ENCODE results near the gene NKPD1. TPM values are rescaled to one million over a fixed set of nuclear protein-coding genes. Genes with fewer than 3 reads are reported as not detected.

The NKPD1 gene
- total RNA-seq, 2 experiments from 2014 or later = 0.17 TPM; not detected in 1

DNA sequence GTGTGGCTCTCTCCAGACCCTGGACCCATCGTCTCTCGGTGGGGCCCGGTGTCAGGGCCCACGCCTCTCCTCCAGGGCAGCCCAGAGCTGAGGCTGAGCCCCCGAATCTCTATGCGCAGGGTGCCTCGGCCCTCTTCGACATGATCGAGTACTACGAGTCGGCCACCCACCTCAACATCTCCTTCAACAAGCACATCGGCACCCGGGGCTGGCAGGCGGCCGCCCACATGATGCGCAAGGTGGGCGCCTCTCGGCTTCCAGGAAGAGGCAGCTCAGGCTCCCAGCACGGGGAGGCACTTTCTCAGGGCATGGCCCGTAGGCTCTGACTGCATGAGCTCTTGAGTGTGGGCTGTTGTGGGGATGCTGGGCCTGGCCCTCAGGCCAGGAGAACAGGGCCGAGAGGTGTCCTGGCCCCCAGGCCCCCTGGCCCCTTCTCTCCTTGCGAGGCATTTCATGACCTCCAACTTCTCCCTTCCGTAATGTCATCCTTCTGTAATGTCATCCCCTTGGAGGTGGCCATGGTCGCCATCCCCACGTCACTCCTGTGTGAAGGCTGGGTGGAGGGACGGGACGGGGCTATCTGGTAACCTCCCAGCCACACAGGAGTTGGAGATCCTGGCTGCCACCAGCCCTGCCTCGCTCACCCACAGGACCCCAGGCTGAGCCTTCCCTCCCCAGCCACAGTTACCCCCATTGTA, 19.4 kb downstream of the NKPD1 start:
- no peak for DNase-seq
- no peak overlapping the region for H3K27ac Mint-ChIP-seq
- H3K9me3 Mint-ChIP-seq = no peaks in the 10 kb centered on the region
- no peaks in the 10 kb centered on the region for H3K4me1 Mint-ChIP-seq (ENCODE audit: low read depth)
- no peak overlapping the region for H3K4me3 Mint-ChIP-seq
- peaks cover 5% of the 10 kb centered on the region for H3K36me3 Mint-ChIP-seq (ENCODE audit: low read depth)
- no peaks in the 10 kb centered on the region for H3K27me3 Mint-ChIP-seq (ENCODE audit: low read depth)
- intact Hi-C loops (cut with micrococcal nuclease) = no loop called here
- CTCF ChIA-PET = no interaction called here

DNA sequence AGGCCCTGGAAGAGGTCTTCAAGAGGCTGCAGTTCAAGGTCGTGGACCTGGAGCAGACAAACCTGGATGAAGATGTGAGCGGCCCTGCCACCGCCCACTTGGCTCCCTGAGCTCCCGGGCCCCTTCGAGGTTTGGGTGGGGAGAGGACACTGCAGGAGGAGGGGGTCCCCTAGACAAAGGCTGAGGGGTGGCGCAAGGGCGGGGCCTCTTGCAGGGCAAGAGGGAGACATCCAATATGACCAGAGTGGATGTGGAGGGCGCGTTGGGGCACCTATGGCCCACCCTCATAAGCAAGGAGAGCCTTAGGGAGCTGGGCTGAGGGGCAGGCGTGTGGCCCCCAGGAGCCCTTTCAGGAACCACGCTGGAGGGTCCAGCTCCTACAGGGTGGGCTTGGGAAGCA, 20.2 kb downstream of the NKPD1 start:
- H3K27ac Mint-ChIP-seq = no peak overlapping the region
- no peaks in the 10 kb centered on the region for H3K4me1 Mint-ChIP-seq (ENCODE audit: low read depth)
- intact Hi-C loops (cut with micrococcal nuclease) = no loop called here
- H3K27me3 Mint-ChIP-seq (ENCODE audit: low read depth) = no peaks in the 10 kb centered on the region
- no peaks in the 10 kb centered on the region for H3K9me3 Mint-ChIP-seq
- H3K4me3 Mint-ChIP-seq = no peak overlapping the region
- peaks cover 5% of the 10 kb centered on the region for H3K36me3 Mint-ChIP-seq (ENCODE audit: low read depth)
- CTCF ChIA-PET = no interaction called here
- no peak for DNase-seq

DNA sequence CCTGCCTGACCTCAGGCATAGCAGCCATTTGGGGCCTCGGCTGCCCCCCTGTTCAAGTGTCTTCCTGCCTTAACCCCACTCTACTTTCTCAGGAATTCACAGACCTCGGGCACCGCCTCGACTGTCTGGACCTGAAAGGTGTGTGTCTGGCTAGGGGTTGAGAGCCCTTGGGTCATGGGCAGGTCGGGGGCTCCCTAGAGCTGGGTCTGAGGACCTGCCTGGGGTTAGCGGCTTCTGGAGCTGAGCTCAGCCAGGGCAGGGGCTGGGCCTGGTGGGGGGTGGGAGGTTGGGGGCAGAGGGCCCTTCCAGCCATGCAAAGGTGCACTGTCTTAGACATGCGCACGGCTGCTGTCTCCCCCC, 20.7 kb downstream of the NKPD1 start:
- no peak for DNase-seq
- intact Hi-C loops (cut with micrococcal nuclease) = no loop called here
- Mint-ChIP-seq H3K4me3 (no peak overlapping the region), H3K36me3 (ENCODE audit: low read depth) (peaks cover 5% of the 10 kb centered on the region), H3K4me1 (ENCODE audit: low read depth) (no peaks in the 10 kb centered on the region), H3K9me3 (no peaks in the 10 kb centered on the region), H3K27me3 (ENCODE audit: low read depth) (no peaks in the 10 kb centered on the region), H3K27ac (no peak overlapping the region)
- CTCF ChIA-PET = no interaction called here

DNA sequence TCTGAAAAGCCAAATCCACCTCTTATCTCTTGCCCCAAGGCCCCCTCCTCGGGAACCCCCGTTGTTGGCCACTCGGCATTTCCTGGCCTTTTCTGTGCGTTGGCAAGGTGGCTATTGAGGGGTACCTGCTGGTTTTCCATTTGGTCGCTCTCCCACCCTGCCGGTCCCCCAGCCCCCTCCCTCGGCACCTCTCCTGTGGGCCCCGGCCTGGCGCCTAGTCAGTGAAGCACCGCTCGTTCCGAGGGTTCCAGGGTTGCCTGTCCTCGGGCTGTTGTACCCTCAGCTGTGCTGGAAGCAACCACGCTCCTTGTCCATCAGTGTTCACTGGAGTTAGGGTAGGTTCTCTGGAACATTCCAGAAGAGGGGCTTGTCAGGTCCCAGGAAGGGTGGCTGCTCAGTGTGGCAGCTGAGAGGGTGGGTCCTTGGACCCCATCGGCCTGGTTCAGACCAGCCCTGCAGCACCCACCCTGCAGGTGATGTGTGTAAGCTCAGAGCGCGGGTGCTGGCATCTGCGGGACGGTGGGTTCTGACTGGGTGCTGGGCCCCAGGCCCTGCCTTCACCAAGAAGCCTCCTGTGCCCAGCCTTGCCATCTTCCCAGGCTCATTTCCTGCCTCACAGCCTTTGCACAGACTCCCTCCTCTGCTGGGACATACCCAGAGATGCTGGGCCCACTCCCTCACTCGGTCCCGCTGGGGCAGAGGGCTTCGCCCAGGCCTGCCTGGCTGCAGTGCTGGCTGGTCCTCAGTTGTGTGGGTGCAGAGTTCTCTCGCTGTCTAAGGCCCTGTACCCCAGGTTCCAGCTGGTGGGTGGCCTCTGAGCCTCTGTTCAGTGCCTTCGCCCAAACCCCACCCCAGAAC, 21.3 kb downstream of the NKPD1 start:
- no peak for DNase-seq
- no peaks in the 10 kb centered on the region for H3K4me1 Mint-ChIP-seq (ENCODE audit: low read depth)
- H3K27ac Mint-ChIP-seq = no peak overlapping the region
- CTCF ChIA-PET = no interaction called here
- no peaks in the 10 kb centered on the region for H3K27me3 Mint-ChIP-seq (ENCODE audit: low read depth)
- H3K4me3 Mint-ChIP-seq = no peak overlapping the region
- no peaks in the 10 kb centered on the region for H3K9me3 Mint-ChIP-seq
- peaks cover 5% of the 10 kb centered on the region for H3K36me3 Mint-ChIP-seq (ENCODE audit: low read depth)
- intact Hi-C loops (cut with micrococcal nuclease) = no loop called here

DNA sequence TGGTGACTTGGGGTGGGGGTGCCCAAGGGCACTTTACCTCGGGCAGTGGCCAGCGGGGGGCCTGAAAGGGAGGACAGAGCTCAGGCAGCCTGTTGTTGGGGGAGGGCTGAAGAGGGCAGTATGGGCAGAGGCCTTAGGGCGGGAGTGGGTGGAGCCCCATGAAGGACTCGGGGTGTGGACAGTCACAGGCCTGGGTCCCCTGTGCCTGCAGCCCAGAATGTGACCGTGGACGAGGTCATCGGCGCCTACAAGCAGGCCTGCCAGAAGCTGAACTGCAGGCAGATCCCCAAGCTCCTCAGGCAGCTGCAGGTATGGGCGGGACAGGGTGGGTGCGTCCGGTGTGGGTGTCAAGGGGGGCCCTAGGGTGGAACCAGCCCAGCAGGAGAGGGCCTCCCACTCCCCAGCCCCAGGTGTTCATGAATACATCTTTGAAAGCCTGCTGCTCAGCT, 22.5 kb downstream of the NKPD1 start:
- H3K9me3 Mint-ChIP-seq = no peaks in the 10 kb centered on the region
- CTCF ChIA-PET = no interaction called here
- intact Hi-C loops (cut with micrococcal nuclease) = no loop called here
- H3K4me1 Mint-ChIP-seq (ENCODE audit: low read depth) = no peaks in the 10 kb centered on the region
- no peaks in the 10 kb centered on the region for H3K27me3 Mint-ChIP-seq (ENCODE audit: low read depth)
- H3K27ac Mint-ChIP-seq = no peak overlapping the region
- no peak overlapping the region for H3K4me3 Mint-ChIP-seq
- DNase-seq = no peak
- H3K36me3 Mint-ChIP-seq (ENCODE audit: low read depth) = peaks cover 5% of the 10 kb centered on the region

DNA sequence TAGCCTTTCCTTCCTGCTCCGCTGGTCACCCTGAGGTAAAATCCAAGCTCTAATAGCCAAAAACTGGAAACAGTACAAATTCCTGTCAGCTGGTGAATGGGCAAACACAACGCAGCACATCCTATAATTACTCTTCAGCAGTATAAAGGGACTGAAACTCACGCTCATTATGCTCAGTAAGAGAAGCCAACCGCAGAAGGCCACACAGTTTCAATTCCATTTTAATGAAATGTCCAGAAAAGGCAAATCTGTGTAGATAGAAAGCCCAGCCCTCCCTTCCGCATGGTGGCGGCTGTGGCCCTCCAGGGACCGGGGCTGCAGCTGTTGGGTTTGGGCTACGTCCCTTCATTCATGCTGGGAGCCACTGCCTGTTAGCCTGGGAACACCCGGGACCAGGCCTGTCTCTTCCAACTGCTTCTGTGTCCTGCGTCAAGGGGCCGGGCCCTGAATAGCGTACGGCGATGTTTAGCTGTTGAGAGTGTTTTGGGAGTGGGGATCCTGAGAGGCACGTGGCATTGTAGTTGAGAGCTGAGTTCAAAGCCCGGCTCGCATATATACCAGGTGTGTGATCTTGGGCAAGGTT, 23.5 kb downstream of the NKPD1 start:
- no peaks in the 10 kb centered on the region for H3K27me3 Mint-ChIP-seq (ENCODE audit: low read depth)
- intact Hi-C loops (cut with micrococcal nuclease) = no loop called here
- H3K36me3 Mint-ChIP-seq (ENCODE audit: low read depth) = no peaks in the 10 kb centered on the region
- CTCF ChIA-PET = interaction anchor here (1.1 kb wide), 1 partner anchor 57 kb away, joined by 3 read pairs; no protein-coding TSS in a partner anchor
- DNase-seq = no peak
- no peaks in the 10 kb centered on the region for H3K4me1 Mint-ChIP-seq (ENCODE audit: low read depth)
- no peak overlapping the region for H3K4me3 Mint-ChIP-seq
- H3K9me3 Mint-ChIP-seq = no peaks in the 10 kb centered on the region
- no peak overlapping the region for H3K27ac Mint-ChIP-seq

DNA sequence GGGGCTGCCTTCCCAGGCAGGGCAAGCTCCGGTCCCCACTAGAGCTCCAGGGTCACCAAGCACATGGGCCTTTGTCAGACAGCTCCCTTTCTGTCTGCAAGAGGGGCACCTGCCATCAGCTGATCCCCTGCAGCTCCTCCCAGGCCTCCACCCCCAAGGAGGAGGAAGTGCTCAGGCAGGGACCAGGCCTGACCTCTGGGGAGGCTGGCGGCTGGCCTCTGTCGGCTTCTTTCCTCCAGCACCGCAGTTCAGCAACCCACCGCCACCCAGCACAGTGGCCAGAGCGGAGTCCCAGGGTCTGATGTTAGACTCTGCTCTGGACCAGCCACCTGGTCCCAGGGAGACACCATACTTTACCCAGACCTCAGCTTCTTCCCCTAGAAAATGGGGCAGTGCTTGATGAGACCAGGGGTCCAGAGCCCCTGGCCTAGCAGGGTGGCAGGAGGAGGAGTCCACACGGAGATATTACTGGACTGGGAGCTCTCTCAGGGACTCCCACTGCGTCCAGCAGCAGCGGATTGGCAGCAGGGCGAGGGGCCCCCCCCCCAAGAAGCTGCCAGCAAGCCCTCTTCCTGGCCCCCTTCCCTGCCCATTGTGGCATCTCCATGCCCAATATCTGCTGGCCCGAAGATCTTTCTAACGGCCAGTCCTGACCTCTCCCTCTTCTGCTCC, 24.1 kb downstream of the NKPD1 start:
- Mint-ChIP-seq H3K27ac (peak overlapping the region; percentile 56), H3K4me3 (no peak overlapping the region), H3K4me1 (ENCODE audit: low read depth) (no peaks in the 10 kb centered on the region), H3K36me3 (ENCODE audit: low read depth) (no peaks in the 10 kb centered on the region), H3K27me3 (ENCODE audit: low read depth) (no peaks in the 10 kb centered on the region), H3K9me3 (no peaks in the 10 kb centered on the region)
- DNase-seq = no peak
- CTCF ChIA-PET = interaction anchor here (1.1 kb wide), 1 partner anchor 57 kb away, joined by 3 read pairs; no protein-coding TSS in a partner anchor
- intact Hi-C loops (cut with micrococcal nuclease) = no loop called here

DNA sequence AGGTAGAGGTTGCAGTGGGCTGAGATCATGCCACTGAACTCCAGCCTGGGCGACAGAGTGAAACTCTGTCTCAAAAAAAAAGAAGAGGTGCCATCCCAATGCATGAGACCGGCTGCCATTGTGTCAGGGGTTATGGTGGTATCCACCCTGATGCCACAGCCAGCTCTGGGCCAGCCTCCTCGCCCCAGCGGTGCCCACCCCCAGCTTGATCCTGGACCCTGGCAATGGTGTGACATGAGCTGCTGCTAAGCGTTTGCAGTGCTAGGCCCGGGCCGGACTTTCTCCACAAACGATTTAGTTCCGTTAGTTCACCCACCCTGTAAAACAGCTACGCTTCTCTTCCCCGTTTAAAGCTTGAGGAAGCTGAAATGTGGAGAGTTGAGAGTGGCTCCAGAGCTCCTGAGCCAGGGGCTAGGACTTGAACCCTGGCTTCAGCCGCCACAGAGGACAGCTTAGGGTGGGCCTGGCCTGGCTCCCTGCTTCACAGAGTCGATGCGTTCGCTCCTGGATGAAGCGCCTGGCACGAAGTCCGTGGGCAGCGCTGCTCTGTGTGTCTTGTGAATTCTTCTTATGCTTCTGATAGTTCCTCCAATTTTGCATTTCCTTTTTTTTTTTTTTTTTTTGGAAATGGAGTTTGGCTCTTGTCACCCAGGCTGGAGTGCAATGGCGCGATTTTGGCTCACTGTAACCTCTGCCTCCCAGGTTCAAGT, 25.5 kb downstream of the NKPD1 start:
- intact Hi-C loops (cut with micrococcal nuclease) = no loop called here
- Mint-ChIP-seq H3K27me3 (ENCODE audit: low read depth) (no peaks in the 10 kb centered on the region), H3K4me1 (ENCODE audit: low read depth) (peaks cover 3% of the 10 kb centered on the region), H3K27ac (no peak overlapping the region), H3K36me3 (ENCODE audit: low read depth) (no peaks in the 10 kb centered on the region), H3K4me3 (no peak overlapping the region), H3K9me3 (no peaks in the 10 kb centered on the region)
- DNase-seq = no peak
- CTCF ChIA-PET = interaction anchor here (0.5 to 0.6 kb wide), 2 partner anchors 138 to 230 kb away, joined by 3 read pairs; partner anchors contain the start of gene APOE

DNA sequence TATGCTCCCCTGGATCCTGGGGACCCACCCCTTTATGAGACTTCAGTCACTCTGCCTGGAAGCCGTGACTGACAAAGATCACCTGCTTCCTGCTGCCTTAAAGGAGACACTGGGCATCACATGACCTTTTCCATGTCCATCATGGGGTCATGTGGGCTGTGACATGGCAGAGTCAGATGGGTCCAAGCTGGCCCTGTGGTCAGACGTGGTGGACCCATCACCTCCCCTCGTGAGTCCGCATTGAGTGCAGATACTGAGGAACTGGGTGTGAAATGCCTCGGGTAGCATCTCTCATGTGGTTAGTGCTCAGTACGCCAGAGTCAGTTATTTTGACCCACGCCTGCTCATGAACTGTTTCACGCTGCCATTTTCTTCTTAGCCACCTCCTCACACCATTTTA, 27.1 kb downstream of the NKPD1 start:
- intact Hi-C loops (cut with micrococcal nuclease) = no loop called here
- CTCF ChIA-PET = no interaction called here
- Mint-ChIP-seq H3K4me1 (ENCODE audit: low read depth) (peaks cover 3% of the 10 kb centered on the region), H3K36me3 (ENCODE audit: low read depth) (no peaks in the 10 kb centered on the region), H3K27ac (no peak overlapping the region), H3K27me3 (ENCODE audit: low read depth) (no peaks in the 10 kb centered on the region), H3K9me3 (no peaks in the 10 kb centered on the region), H3K4me3 (no peak overlapping the region)
- DNase-seq = no peak

DNA sequence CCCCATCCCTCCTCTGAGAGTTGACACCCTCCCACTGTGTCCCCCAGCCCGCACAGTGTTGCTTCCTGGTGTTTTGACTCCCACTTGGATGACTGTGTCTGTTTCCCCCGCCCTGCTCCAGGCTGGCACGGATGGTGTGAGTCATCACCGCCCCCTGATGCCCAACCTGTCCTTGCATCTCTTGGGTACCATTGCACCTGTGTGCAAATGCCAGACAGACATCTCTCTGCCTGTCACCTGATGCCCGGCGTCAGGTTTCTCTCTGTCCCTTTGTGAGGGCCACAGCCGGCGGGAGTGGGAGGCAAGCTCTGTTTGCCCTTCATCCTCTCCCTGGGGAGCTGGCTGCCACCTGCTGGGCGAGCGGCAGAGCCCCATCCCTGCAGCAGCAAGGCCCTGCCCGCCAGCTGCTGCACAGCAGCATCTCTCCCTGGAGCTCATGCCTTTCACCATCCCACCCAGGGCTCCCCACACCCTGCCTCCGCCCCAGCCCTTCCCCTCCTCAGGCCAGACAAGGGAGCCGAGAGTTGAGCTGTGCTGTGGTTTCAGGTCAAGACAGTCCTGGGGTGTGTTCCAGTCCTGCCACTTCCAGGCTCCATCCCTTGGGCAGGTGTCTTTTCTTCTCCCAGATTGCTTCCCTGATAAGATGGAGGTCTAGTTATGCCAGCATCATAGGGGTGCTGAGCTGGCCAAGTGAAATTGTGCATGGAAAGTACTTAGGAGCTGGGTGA, 29.7 kb downstream of the NKPD1 start:
- Mint-ChIP-seq H3K27me3 (ENCODE audit: low read depth) (no peaks in the 10 kb centered on the region), H3K36me3 (ENCODE audit: low read depth) (no peaks in the 10 kb centered on the region), H3K9me3 (no peaks in the 10 kb centered on the region), H3K4me3 (no peak overlapping the region), H3K4me1 (ENCODE audit: low read depth) (peaks cover 3% of the 10 kb centered on the region), H3K27ac (no peak overlapping the region)
- intact Hi-C loops (cut with micrococcal nuclease) = no loop called here
- CTCF ChIA-PET = interaction anchor here (1.0 kb wide), 1 partner anchor 39 kb away, joined by 3 read pairs; no protein-coding TSS in a partner anchor
- no peak for DNase-seq

DNA sequence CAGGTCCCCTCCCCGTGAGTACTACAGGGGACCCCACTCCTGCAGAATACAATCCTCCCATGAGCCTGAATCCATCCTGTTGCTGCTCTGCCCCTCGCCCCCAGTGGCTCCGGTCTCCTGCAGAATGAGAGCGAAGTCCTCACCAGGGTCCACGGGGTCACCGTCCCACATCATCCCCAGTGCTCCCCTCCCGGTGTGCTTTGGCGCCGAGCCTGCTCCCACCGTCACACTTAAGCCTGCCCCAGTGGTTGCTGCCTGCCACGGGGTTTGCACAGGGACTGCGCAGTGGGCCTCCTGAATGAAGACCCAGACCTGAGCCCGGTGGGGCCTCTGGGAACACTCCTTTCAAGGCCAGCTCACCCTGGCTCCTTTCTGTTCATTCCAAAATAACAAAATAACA, 30.5 kb downstream of the NKPD1 start:
- H3K27ac Mint-ChIP-seq = no peak overlapping the region
- no peaks in the 10 kb centered on the region for H3K9me3 Mint-ChIP-seq
- no peaks in the 10 kb centered on the region for H3K27me3 Mint-ChIP-seq (ENCODE audit: low read depth)
- no peaks in the 10 kb centered on the region for H3K36me3 Mint-ChIP-seq (ENCODE audit: low read depth)
- H3K4me1 Mint-ChIP-seq (ENCODE audit: low read depth) = peaks cover 8% of the 10 kb centered on the region
- CTCF ChIA-PET = no interaction called here
- intact Hi-C loops (cut with micrococcal nuclease) = no loop called here
- no peak for DNase-seq
- H3K4me3 Mint-ChIP-seq = no peak overlapping the region
